Esophagus squamous epithelium (tissue), 4 donors: ENCODE data around the gene CCSER1.

Source experiments
- POLR2A ChIP-seq, 4 donors: fragments of 450-650 bp; IDR thresholded peaks; one replicate each; pipeline ENCODE4 v1.6.1; 2017; ENCODE audit warnings: antibody characterized with exemption in 4 of 4, mild to moderate bottlenecking in 4 of 4, moderate library complexity in 3 of 4
- TF ChIP-seq, protein P1 (sequence below), 6 experiments: fragments of 450-650 bp in 4 of 6; fragments of 200-600 bp in 2 of 6; sonication (generic) in 2 of 6; IDR thresholded peaks; one replicate each; pipeline ENCODE4 v1.5.1; 2016 to 2019; ENCODE audit warnings: antibody characterized with exemption in 6 of 6, mild to moderate bottlenecking in 4 of 6, moderate library complexity in 4 of 6

DNA sequence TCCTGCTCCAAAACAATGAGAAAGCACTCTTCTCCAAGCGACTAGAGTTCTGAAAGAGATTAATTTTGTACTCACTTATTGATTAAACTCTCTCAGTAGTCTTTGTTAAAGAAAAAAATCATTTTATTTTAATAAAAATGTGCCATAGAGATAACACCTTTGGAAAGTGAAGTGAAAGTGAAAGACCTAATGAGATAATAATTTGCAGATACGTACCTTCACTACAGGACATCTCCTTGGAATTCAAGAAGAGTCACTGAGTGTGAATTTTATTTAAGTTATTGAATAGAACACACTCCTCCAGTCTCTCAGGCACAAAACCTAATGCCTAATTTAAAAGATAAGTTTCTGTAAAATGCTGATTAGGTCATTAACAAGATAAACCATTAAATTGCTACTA lies 1106.0 kb downstream of the CCSER1 start:
- TF ChIP-seq, protein P1, sequence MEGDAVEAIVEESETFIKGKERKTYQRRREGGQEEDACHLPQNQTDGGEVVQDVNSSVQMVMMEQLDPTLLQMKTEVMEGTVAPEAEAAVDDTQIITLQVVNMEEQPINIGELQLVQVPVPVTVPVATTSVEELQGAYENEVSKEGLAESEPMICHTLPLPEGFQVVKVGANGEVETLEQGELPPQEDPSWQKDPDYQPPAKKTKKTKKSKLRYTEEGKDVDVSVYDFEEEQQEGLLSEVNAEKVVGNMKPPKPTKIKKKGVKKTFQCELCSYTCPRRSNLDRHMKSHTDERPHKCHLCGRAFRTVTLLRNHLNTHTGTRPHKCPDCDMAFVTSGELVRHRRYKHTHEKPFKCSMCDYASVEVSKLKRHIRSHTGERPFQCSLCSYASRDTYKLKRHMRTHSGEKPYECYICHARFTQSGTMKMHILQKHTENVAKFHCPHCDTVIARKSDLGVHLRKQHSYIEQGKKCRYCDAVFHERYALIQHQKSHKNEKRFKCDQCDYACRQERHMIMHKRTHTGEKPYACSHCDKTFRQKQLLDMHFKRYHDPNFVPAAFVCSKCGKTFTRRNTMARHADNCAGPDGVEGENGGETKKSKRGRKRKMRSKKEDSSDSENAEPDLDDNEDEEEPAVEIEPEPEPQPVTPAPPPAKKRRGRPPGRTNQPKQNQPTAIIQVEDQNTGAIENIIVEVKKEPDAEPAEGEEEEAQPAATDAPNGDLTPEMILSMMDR (IDR thresholded peaks at IDR 0.05), result no peak
- TF ChIP-seq POLR2A (IDR thresholded peaks at IDR 0.05), result no peak
